ENCODE data around the gene PDE8A. TPM values are rescaled to one million over a fixed set of nuclear protein-coding genes. Genes with fewer than 3 reads are reported as not detected.

The PDE8A gene
- total RNA-seq, 1 experiment from 2014 or later, result 44.2 TPM

GRCh38 chr15:85030301-85030929 lies 48.8 kb downstream of the PDE8A start:
- ChIA-PET CTCF (no interaction called here), POLR2A (ENCODE audit: unreplicated experiment) (no interaction called here)
- intact Hi-C loops (cut with micrococcal nuclease), result no loop called here
- Histone ChIP-seq H3F3A (ENCODE audit: low read length, unreplicated experiment) (no peaks in the 10 kb centered on the region), H3K4me1 (ENCODE audit: insufficient read depth, low read length) (peaks cover 13% of the 10 kb centered on the region), H3K36me3 (ENCODE audit: low read depth, low read length) (no peaks in the 10 kb centered on the region), H3K27ac (ENCODE audit: low read length) (no peak overlapping the region), H3K9me3 (ENCODE audit: low read length) (no peaks in the 10 kb centered on the region), H3K9ac (ENCODE audit: low read length) (no peak overlapping the region), H3K4me2 (ENCODE audit: low read length) (no peak overlapping the region), H3K4me3 (ENCODE audit: low read length) (no peak overlapping the region), H2AFZ (ENCODE audit: low read length) (no peak overlapping the region), H3K27me3 (ENCODE audit: low read length) (no peaks in the 10 kb centered on the region), H3K9me2 (replicated peaks; ENCODE audit: low read length) (no peaks in the 10 kb centered on the region), H4K20me1 (ENCODE audit: low read length) (peaks cover 13% of the 10 kb centered on the region; the same call in 1 of the 2 replicates), H3K79me2 (ENCODE audit: low read length) (peaks cover 97% of the 10 kb centered on the region)
- no TSS peak for BruUV-seq (replicated peaks)
- peak; percentile 59 for ATAC-seq
- no peak for TF ChIP-seq EZH2phosphoT487 (IDR thresholded peaks at IDR 0.05; ENCODE audit: borderline replicate concordance, low read length)
- TF ChIP-seq CTCF (conservative IDR thresholded peaks at IDR 0.05; ENCODE audit: low read depth, low read length), result no peak
- no peak for TF ChIP-seq EZH2 (IDR thresholded peaks at IDR 0.05; ENCODE audit: low read length, unreplicated experiment)
- DNase-seq, result peak; percentile 19

GRCh38 chr15:85031086-85031943 lies 49.7 kb downstream of the PDE8A start:
- H3K4me1 ChIP-seq (ENCODE audit: insufficient read depth, low read length), result peaks cover 12% of the 10 kb centered on the region
- TF ChIP-seq EZH2phosphoT487 (IDR thresholded peaks at IDR 0.05; ENCODE audit: borderline replicate concordance, low read length), result no peak
- no peak for TF ChIP-seq EZH2 (IDR thresholded peaks at IDR 0.05; ENCODE audit: low read length, unreplicated experiment)
- no peak for TF ChIP-seq CTCF (conservative IDR thresholded peaks at IDR 0.05; ENCODE audit: low read depth, low read length)
- no peak overlapping the region for H3K9ac ChIP-seq (ENCODE audit: low read length)
- BruUV-seq (replicated peaks), result no TSS peak
- ChIA-PET CTCF (no interaction called here), POLR2A (ENCODE audit: unreplicated experiment) (no interaction called here)
- DNase-seq (no peak), ATAC-seq (no peak)
- H3F3A ChIP-seq (ENCODE audit: low read length, unreplicated experiment), result no peaks in the 10 kb centered on the region
- H3K79me2 ChIP-seq (ENCODE audit: low read length), result peaks cover 96% of the 10 kb centered on the region
- no peak overlapping the region for H3K4me3 ChIP-seq (ENCODE audit: low read length)
- H3K27me3 ChIP-seq (ENCODE audit: low read length), result no peaks in the 10 kb centered on the region
- no peaks in the 10 kb centered on the region for H3K36me3 ChIP-seq (ENCODE audit: low read depth, low read length)
- no peaks in the 10 kb centered on the region for H3K9me2 ChIP-seq (replicated peaks; ENCODE audit: low read length)
- H3K27ac ChIP-seq (ENCODE audit: low read length), result no peak overlapping the region
- intact Hi-C loops (cut with micrococcal nuclease), result no loop called here
- H3K9me3 ChIP-seq (ENCODE audit: low read length), result no peaks in the 10 kb centered on the region
- H3K4me2 ChIP-seq (ENCODE audit: low read length), result no peak overlapping the region
- H2AFZ ChIP-seq (ENCODE audit: low read length), result no peak overlapping the region
- peaks cover 8% of the 10 kb centered on the region; the same call in 1 of the 2 replicates for H4K20me1 ChIP-seq (ENCODE audit: low read length)

All from PC-3 (cell line).